HG03097 (cell line): ENCODE data around the gene TBL1X.
"Not testable (repeated sequence)": the region's sequence is repeated elsewhere in the genome, so short reads cannot be mapped to it uniquely, and the experiment has no call there.

Experiments used
- ATAC-seq: cut with Tn5 transposase; IDR thresholded peaks from one replicate; pipeline ENCODE4 v1.9.1; 2021; ENCODE audit not compliant: unreplicated experiment, low FRiP score

The TBL1X gene

GRCh38 chrX:9738151-9738550, 273.3 kb downstream of the TBL1X start:
- ATAC-seq, result no peak

GRCh38 chrX:9739130-9739529, 274.3 kb downstream of the TBL1X start:
- ATAC-seq, result no peak

GRCh38 chrX:9745417-9746115, 280.7 kb downstream of the TBL1X start:
- ATAC-seq, result no peak

- no peak for ATAC-seq
Measured at GRCh38 chrX:9746148-9746888, 281.5 kb downstream of the TBL1X start.

- ATAC-seq, result no peak
Measured at GRCh38 chrX:9747644-9748043, 282.8 kb downstream of the TBL1X start.

- no peak for ATAC-seq
Measured at GRCh38 chrX:9749146-9749692, 284.4 kb downstream of the TBL1X start.

- ATAC-seq, result no peak
Measured at GRCh38 chrX:9757366-9757765, 292.5 kb downstream of the TBL1X start.

- no peak for ATAC-seq
Measured at GRCh38 chrX:9758021-9758638, 293.3 kb downstream of the TBL1X start.

- no peak for ATAC-seq
Measured at GRCh38 chrX:9759337-9759736, 294.5 kb downstream of the TBL1X start.

GRCh38 chrX:9765072-9765736, 300.3 kb downstream of the TBL1X start:
- ATAC-seq, result no peak

GRCh38 chrX:9765737-9766097, 300.9 kb downstream of the TBL1X start, which contains the start of gene GPR143:
Gene GPR143, minus strand, starts transcription at chrX:9765847. Its CDS starts 30 bp downstream, at chrX:9765817.
- ATAC-seq, result no peak

GRCh38 chrX:9767375-9767774, 302.5 kb downstream of the TBL1X start:
- no peak for ATAC-seq

- not testable (repeated sequence) for ATAC-seq
Measured at GRCh38 chrX:9768321-9768839, 303.5 kb downstream of the TBL1X start.

GRCh38 chrX:9770319-9770718, 305.5 kb downstream of the TBL1X start:
- ATAC-seq, result no peak

- no peak for ATAC-seq
Measured at GRCh38 chrX:9772943-9773342, 308.1 kb downstream of the TBL1X start.

GRCh38 chrX:9775930-9776329, 311.1 kb downstream of the TBL1X start:
- no peak for ATAC-seq

- ATAC-seq, result no peak
Measured at GRCh38 chrX:9781941-9782340, 317.1 kb downstream of the TBL1X start.

GRCh38 chrX:9784332-9784731, 319.5 kb downstream of the TBL1X start:
- ATAC-seq, result no peak

GRCh38 chrX:9785254-9785943, 320.5 kb downstream of the TBL1X start:
- ATAC-seq, result no peak
